Endothelial cell of umbilical vein (primary cell): Measurements from ENCODE around the gene VAV2. TPM values are rescaled to one million over a fixed set of nuclear protein-coding genes. Genes with fewer than 3 reads are reported as not detected.

ENCODE experiments used
- BruUV-seq: library from RNA; stranded (reverse); fragments of 400-500 nt; replicated peaks from 2 replicates; lab custom pipeline; 2021; lab: Mats Ljungman, UMichigan
- CTCF ChIA-PET: fragments of 300-600, 350-600 bp; sonication (Branson Sonifier 250); formaldehyde crosslinking; loops from one replicate; lab custom pipeline; 2021; ENCODE audit warnings: antibody characterized with exemption, inconsistent platforms; lab: Charles Lee
- POLR2A ChIA-PET: fragments of 300-600, 350-600 bp; sonication (Branson Sonifier 250); formaldehyde crosslinking; loops from one replicate; lab custom pipeline; 2021; ENCODE audit warnings: antibody characterized with exemption, inconsistent platforms; lab: Charles Lee
- DNase-seq: peaks from one replicate; pipeline ENCODE4 v3.0.0-alpha.2; 2011; ENCODE audit warnings: low read depth, low spot score
- FAIRE-seq: peaks from 2 replicates; lab custom pipeline; 2011; peaks lifted over from hg19 to GRCh38; lab: Jason Lieb, UNC
- H2AFZ ChIP-seq: 2 replicates; pipeline ENCODE4 v1.6.0; 2012; ENCODE audit warnings: low read depth, low read length, control low read depth, inconsistent platforms
- H3K27ac ChIP-seq: 2 replicates; pipeline ENCODE4 v1.5.1; 2011; ENCODE audit warnings: low read depth, mild to moderate bottlenecking, control low read depth, low read length, moderate library complexity; ENCODE audit not compliant: insufficient read depth
- H3K27me3 ChIP-seq, 2 experiments: 2 replicates each; pipeline versions ENCODE4 v1.6.0 to v1.6.1; 2011; ENCODE audit warnings: low read length in 2 of 2, mixed read lengths in 1 of 2; ENCODE audit not compliant: control insufficient read depth in 2 of 2, insufficient read depth in 2 of 2
- H3K36me3 ChIP-seq, 2 experiments: 2 replicates in 1 of 2; 3 replicates in 1 of 2; pipeline ENCODE4 v1.5.1; 2011; ENCODE audit warnings: low read length in 2 of 2, mild to moderate bottlenecking in 1 of 2, moderate library complexity in 1 of 2; ENCODE audit not compliant: control insufficient read depth in 2 of 2, insufficient read depth in 2 of 2; ENCODE audit errors: extremely low read depth in 1 of 2
- H3K4me1 ChIP-seq: 3 replicates; pipeline ENCODE4 v1.5.1; 2011; ENCODE audit warnings: mild to moderate bottlenecking, low read length; ENCODE audit not compliant: control insufficient read depth, insufficient read depth; ENCODE audit errors: extremely low read depth
- H3K4me2 ChIP-seq: 2 replicates; pipeline ENCODE4 v1.6.1; 2011; ENCODE audit warnings: low read length, control low read depth, mixed read lengths; ENCODE audit not compliant: insufficient read depth
- H3K4me3 ChIP-seq, 3 experiments: fragments of 200-600 bp in 1 of 3; sonication (generic), shearing (Covaris generic) in 1 of 3; replicated peaks in 1 of 3; 2 replicates each; pipeline ENCODE4 v1.5.1; 2011 to 2016; ENCODE audit warnings: control low read depth in 3 of 3, low read length in 3 of 3, mild to moderate bottlenecking in 2 of 3, inconsistent platforms in 1 of 3, low read depth in 1 of 3, moderate library complexity in 1 of 3; ENCODE audit not compliant: insufficient read depth in 1 of 3
- H3K79me2 ChIP-seq: 2 replicates; pipeline ENCODE4 v1.6.0; 2012; ENCODE audit warnings: low read length, inconsistent platforms; ENCODE audit not compliant: control insufficient read depth, insufficient read depth
- H3K9ac ChIP-seq: replicated peaks from 2 replicates; pipeline ENCODE3; 2011; ENCODE audit warnings: low read length, control low read depth; ENCODE audit not compliant: insufficient read depth; ENCODE audit errors: extremely low read depth
- H3K9me1 ChIP-seq: replicated peaks from 3 replicates; pipeline ENCODE4 v1.6.0; 2011; ENCODE audit warnings: mild to moderate bottlenecking, low read length; ENCODE audit not compliant: control insufficient read depth, insufficient read depth; ENCODE audit errors: extremely low read depth
- H3K9me3 ChIP-seq: replicated peaks from 2 replicates; pipeline ENCODE4 v1.5.1; 2012; ENCODE audit warnings: low read length, inconsistent platforms; ENCODE audit not compliant: control insufficient read depth, insufficient read depth
- H4K20me1 ChIP-seq: replicated peaks from 2 replicates; pipeline ENCODE3; 2011; ENCODE audit warnings: mild to moderate bottlenecking, low read length; ENCODE audit not compliant: control insufficient read depth, insufficient read depth; ENCODE audit errors: extremely low read depth
- CTCF ChIP-seq, 2 donors: IDR thresholded peaks; 1 replicate in 1 of 2; 2 replicates in 1 of 2; pipeline ENCODE4 v1.5.1; 2011; ENCODE audit warnings: low read length in 2 of 2, mild to moderate bottlenecking in 2 of 2, moderate library complexity in 2 of 2, control low read depth in 1 of 2, inconsistent platforms in 1 of 2, low read depth in 1 of 2; ENCODE audit not compliant: insufficient read depth in 1 of 2; ENCODE audit errors: extremely low read depth in 1 of 2
- EZH2 ChIP-seq: IDR thresholded peaks from 2 replicates; pipeline ENCODE4 v1.6.1; 2012; ENCODE audit warnings: borderline replicate concordance, low read depth, mild to moderate bottlenecking, moderate library complexity, low read length, inconsistent platforms; ENCODE audit not compliant: severe bottlenecking
- FOS ChIP-seq: IDR thresholded peaks from 2 replicates; pipeline ENCODE4 v1.6.1; 2011; ENCODE audit warnings: mild to moderate bottlenecking, low read length, moderate library complexity, borderline replicate concordance; ENCODE audit not compliant: insufficient read depth
- GATA2 ChIP-seq: IDR thresholded peaks from 2 replicates; pipeline ENCODE4 v1.7.0; 2011; ENCODE audit warnings: low read depth, mild to moderate bottlenecking, moderate library complexity, mixed read lengths, low read length; ENCODE audit not compliant: insufficient read length, insufficient read depth
- JUN ChIP-seq: IDR thresholded peaks from 2 replicates; pipeline ENCODE4 v1.6.1; 2011; ENCODE audit warnings: borderline replicate concordance, low read depth; ENCODE audit not compliant: insufficient read length, insufficient read depth
- MYC ChIP-seq: IDR thresholded peaks from one replicate; pipeline ENCODE4 v1.6.1; 2011; ENCODE audit warnings: mild to moderate bottlenecking, low read depth, low read length
- POLR2A ChIP-seq: IDR thresholded peaks from 2 replicates; pipeline ENCODE4 v1.6.1; 2012; ENCODE audit warnings: low read depth, mild to moderate bottlenecking, control low read depth, low read length
- POLR2AphosphoS5 ChIP-seq: IDR thresholded peaks from 2 replicates; pipeline ENCODE4 v1.6.1; 2012; ENCODE audit warnings: low read depth, mild to moderate bottlenecking, control low read depth, low read length, moderate library complexity; ENCODE audit not compliant: insufficient read depth
- dilution Hi-C: fragments of 300-500 bp; cut with MboI; formaldehyde crosslinking; loops from one replicate; pipeline ENCODE4 v1.15.0; 2019; ENCODE audit warnings: low sequenced_read_pairs; ENCODE audit not compliant: extremely low pct_ligation_motif_present
- intact Hi-C: fragments of 100-400 bp; cut with micrococcal nuclease; formaldehyde crosslinking; loops from one replicate; pipeline ENCODE4 v1.10.0; 2022
- polyA plus RNA-seq, 4 experiments: library from polyadenylated mRNA; depleted of rRNA in 3 of 4; stranded (reverse) in 3 of 4; unstranded in 1 of 4; fragments of >200 nt; gene quantifications; 2 replicates each; pipeline versions ENCODE4 v1.2.1 to v1.2.3, GENCODE V29; 2011 to 2012; ENCODE audit warnings: missing spikeins in 1 of 4
- total RNA-seq: library from RNA; stranded (reverse); gene quantifications from 2 replicates; pipeline ENCODE4 v1.2.3, GENCODE V29; 2021
- TF ChIP-seq, protein P1 (sequence below): IDR thresholded peaks from 2 replicates; pipeline ENCODE4 v1.6.1; 2011; ENCODE audit not compliant: insufficient read depth, insufficient read length

Gene VAV2
- total and polyA plus RNA-seq, 2 donors (not counting 3 experiments of a cell fraction or from before 2014, with no cell fraction given), result 10.6 to 30.6 TPM

DNA sequence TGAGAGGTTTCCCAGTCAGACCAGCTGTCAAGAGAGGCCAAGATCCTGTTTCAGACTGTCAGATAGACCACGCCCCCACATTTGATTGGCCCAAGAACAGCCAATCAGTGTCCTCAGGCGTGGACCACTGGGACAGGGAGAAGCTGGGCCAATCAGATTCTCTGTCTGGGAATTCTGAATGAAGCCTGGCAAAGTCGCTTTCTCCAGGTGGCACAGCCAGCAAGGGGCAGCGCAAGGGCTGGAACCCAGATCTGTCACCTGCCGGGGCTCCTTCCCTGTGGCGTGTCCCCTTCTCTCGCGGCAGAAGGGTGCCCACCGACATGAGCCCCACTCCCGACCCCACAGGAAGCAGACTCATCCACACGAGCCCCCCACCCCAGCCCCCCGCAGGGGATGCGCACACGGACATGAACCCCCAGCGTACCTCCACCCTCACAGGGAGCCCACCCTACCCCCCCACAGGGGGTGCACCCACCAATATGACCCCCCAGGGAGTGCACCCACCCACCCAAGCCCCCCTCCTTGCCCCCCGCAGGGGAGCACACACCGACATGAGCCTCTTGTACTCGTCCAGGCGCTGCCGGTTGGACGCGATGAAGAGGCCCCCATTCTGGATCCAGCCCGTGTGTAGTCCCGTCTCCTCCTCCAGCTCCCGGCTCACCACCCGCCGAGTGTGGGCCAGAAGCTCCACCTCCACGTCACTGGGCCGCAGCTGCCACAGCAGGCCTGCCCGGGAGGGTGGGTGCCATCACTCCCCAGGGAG lies 260.1 kb downstream of the VAV2 start:
- dilution Hi-C loops (no loop called here), intact Hi-C loops (no loop called here)
- H3K9me1 ChIP-seq, result no peaks in the 10 kb centered on the region
- no peak overlapping the region for H3K4me3 ChIP-seq
- no peaks in the 10 kb centered on the region for H3K27me3 ChIP-seq
- H3K4me1 ChIP-seq, result no peaks in the 10 kb centered on the region
- ChIA-PET POLR2A (no interaction called here), CTCF (interaction anchor here (3.1 kb wide), 1 partner anchor 10 kb away, joined by 12 read pairs; no protein-coding TSS in a partner anchor)
- H3K9me3 ChIP-seq, result no peaks in the 10 kb centered on the region
- no peak overlapping the region for H3K9ac ChIP-seq
- DNase-seq (peak; percentile 21), FAIRE-seq (peak; percentile 53)
- H3K27ac ChIP-seq, result no peak overlapping the region
- BruUV-seq, result no TSS peak
- TF ChIP-seq POLR2AphosphoS5 (no peak), POLR2A (no peak), FOS (no peak), MYC (no peak), JUN (no peak), GATA2 (no peak), EZH2 (no peak), CTCF (IDR thresholded peaks at IDR 0.05; ENCODE audit: extremely low read depth in 1 of 2, insufficient read depth in 1 of 2, low read depth in 1 of 2, low read length in 2 of 2) (no peak)
- TF ChIP-seq, protein P1, sequence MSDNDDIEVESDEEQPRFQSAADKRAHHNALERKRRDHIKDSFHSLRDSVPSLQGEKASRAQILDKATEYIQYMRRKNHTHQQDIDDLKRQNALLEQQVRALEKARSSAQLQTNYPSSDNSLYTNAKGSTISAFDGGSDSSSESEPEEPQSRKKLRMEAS, result no peak
- no peak overlapping the region for H2AFZ ChIP-seq
- H3K4me2 ChIP-seq, result no peak overlapping the region
- no peaks in the 10 kb centered on the region for H3K79me2 ChIP-seq
- no peaks in the 10 kb centered on the region for H3K36me3 ChIP-seq
- H4K20me1 ChIP-seq, result no peaks in the 10 kb centered on the region
